ENCODE measurements around the gene ASCC3.

ASCC3 gene

DNA sequence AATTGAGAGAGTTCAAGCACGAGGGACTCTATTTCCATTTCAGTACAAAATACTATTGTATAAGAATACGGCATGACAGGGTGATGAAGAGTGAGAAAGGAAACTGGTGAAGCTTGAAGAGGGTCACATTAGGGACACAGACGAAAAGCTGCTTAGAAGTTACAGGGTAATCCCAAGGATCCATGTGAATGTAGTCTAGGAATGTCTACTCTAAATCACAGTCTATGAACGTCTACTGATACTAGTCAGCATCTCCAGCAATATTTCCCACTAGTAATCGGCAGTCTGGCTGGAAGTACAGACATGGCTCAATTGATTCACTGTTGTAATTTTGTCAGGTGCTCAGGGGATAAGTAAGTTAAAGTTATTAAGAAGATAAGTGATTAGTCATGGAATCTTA lies 156.4 kb downstream of the ASCC3 start:
- DNase-seq (ENCODE audit: low spot score) = peak; percentile 1

DNA sequence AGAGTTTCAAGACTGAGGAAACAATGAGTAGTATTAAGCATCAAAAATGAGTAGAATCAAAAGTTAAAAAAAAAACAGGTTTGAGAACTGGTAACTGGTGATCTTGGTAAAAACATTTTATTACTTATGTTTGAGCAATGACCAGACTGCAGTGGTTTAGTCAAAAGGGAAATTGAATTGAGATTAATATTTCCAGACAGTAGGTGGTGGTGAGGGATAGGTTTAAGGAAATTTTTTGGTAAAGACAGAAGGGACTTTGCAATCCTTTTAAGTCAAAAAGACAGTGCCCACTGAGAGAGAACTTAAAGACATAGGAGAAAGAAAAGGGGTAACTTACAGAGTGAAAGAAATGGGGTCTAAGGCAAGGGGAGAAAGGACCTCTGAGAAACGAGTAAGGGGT lies 156.9 kb downstream of the ASCC3 start:
- no peak for DNase-seq (ENCODE audit: low spot score)

GRCh38 chr6:100721256-100721655 lies 159.9 kb downstream of the ASCC3 start:
- no peak for DNase-seq (ENCODE audit: low spot score)

DNA sequence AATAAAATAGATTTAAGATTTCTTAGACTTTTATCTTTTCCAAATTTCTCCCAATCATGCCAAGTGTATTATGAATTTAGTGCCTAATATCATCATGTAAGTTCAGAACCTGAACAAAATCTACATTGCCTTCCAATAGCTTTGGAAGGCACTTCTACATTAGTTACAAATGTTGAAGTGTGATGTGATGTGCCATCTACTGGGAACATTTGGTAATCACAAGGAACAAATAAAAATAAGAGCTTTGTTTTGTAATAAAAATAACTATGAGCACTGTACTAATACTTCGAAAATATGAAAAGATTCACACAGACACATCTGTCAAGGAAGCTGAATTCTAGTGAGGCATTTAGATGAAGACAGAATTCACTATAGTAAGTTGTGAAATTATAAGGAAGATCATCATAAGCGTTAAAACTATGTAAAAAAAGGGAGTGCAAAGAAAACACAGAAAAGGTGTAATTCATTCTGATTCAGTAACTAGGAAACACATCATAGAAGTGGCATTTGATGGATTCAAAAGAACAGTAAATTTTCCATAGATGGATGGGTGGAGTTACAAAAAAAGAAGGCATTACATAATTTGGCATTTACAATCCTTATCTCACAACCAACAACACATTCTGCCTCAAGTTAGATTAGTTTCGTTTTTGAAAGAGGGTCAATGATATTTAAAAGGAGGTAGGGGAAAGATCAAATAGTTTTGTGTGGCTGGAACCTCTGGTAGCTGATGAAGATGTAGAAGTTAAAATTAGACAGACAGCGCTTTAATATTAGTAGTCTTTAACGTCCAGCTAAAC lies 161.0 kb downstream of the ASCC3 start:
- peak; percentile 31 for DNase-seq (ENCODE audit: low spot score)

GRCh38 chr6:100712997-100713396 lies 168.1 kb downstream of the ASCC3 start:
- DNase-seq (ENCODE audit: low spot score) = no peak

DNA sequence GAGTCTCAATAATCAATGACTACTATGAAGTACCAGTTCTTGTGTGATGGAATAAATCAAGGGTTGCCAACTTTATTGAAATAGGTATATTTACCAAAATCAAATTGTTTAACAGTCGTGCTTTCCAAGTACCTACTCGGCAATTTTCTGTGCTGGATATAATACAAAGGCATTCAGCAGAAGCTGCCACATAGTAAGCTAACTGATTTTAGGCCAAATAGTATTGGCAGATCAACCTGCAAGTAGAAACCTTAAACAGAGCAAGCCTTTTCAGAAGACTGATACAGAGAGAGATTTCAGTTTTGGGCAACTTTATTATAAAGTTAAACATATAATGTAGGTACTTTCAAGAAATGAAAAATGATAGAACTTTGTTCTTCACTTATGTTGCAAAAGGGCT lies 174.6 kb downstream of the ASCC3 start:
- DNase-seq (ENCODE audit: low spot score) = no peak

GRCh38 chr6:100704961-100705360 lies 176.2 kb downstream of the ASCC3 start:
- no peak for DNase-seq (ENCODE audit: low spot score)

DNA sequence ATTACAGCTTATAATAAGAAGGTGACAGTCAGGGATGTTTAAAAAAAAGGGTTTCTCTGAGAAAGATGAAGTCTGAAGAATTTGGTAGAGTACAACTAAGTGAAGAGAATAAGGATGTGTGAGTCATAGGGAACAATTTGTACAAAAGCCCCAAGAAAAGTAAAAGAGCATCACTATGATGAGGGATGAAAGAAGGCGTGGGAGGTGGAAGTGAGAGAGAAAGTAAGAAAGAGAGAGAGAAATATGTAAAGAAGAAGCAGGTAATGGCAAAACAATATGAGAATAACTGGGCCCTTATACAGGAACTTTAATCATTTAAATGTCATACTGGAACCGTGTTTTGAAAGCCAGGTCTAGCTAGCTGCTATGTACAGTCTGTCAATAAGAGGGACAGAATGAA lies 179.4 kb downstream of the ASCC3 start:
- no peak for DNase-seq (ENCODE audit: low spot score)

DNA sequence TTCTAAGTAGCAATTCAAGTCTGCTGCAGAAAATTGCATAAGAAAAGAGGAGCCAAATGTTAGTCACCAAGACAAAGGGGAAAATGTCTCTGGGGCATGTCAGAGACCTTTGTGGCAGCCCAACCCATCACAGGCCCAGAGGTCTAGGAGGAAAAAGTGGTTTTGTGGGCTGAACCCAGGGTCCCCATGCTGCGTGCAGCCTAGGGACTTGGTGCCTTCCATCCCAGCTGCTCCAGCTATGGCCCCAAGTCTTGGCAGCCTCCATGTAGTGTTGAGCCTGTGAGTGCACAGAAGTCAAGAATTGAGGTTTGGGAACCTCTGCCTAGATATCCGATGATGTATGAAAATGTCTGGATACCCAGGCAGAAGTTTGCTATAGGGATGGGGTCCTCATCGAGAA lies 181.1 kb downstream of the ASCC3 start:
- DNase-seq (ENCODE audit: low spot score) = no peak

DNA sequence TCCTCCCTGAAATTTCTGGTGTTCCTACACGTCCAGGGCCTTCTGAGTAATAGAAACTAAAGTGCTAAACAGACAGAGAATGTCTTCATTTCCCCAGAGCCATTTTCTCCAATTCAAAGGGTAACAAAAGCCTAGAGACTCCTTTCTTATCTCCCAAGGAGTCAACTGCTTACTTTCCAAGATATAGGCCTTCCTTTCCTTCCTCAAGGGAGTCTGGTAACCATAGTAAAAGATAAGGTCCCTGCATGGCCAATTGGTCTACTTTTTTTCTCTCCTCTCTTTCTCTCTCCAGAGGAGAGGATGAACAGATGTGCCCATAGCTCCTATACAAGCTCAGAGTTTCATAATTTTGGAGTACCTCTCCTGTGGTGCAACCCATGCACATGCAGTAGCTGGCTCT lies 185.7 kb downstream of the ASCC3 start:
- no peak for DNase-seq (ENCODE audit: low spot score)

- no peak for DNase-seq (ENCODE audit: low spot score)
Measured at GRCh38 chr6:100693249-100693927, 187.7 kb downstream of the ASCC3 start.

- DNase-seq (ENCODE audit: low spot score) = no peak
Measured at GRCh38 chr6:100691972-100692371, 189.2 kb downstream of the ASCC3 start.

GRCh38 chr6:100686216-100686615 lies 194.9 kb downstream of the ASCC3 start:
- no peak for DNase-seq (ENCODE audit: low spot score)

- DNase-seq (ENCODE audit: low spot score) = no peak
Measured at GRCh38 chr6:100685747-100686146, 195.4 kb downstream of the ASCC3 start.

GRCh38 chr6:100680163-100680562 lies 201.0 kb downstream of the ASCC3 start:
- no peak for DNase-seq (ENCODE audit: low spot score)

DNA sequence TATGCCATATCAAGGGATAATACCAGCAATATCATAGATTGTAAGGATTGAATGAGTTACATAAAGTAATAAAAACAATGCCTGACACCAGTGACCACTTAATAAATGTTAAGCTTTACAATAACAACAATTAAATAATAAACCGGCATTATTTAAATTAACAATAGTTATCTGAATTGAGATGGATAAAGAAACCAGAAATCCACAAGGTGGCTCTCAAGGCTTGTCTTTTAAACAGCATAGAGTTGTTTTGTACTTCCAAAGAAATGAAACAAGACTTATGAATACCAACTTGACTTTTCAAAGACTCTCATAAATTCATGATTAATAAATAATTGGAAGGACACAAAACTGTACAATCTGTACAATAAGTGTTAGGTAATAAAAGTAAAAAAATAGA lies 203.1 kb downstream of the ASCC3 start:
- DNase-seq (ENCODE audit: low spot score) = no peak

- DNase-seq (ENCODE audit: low spot score) = no peak
Measured at GRCh38 chr6:100677240-100677639, 203.9 kb downstream of the ASCC3 start.

DNA sequence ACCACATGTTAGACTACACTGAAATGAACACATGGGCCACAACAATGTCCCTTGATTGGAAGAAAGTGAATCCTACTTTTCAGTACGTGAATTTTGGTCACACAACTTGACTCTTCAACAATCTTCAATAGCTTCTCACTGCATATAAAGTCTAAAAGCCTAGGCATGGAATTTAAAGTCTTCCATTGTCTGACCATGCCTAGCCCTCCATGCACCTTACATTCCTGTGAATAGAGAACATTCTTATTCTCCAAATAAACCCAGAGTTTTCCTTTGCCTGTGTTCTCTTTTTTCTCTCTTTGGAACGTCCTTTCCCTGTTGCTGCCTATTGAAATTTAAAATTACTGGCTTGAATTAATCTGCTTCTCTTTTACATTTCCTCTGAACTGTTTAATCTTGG lies 207.5 kb downstream of the ASCC3 start:
- DNase-seq (ENCODE audit: low spot score) = no peak

GRCh38 chr6:100671740-100672139 lies 209.4 kb downstream of the ASCC3 start:
- no peak for DNase-seq (ENCODE audit: low spot score)

DNA sequence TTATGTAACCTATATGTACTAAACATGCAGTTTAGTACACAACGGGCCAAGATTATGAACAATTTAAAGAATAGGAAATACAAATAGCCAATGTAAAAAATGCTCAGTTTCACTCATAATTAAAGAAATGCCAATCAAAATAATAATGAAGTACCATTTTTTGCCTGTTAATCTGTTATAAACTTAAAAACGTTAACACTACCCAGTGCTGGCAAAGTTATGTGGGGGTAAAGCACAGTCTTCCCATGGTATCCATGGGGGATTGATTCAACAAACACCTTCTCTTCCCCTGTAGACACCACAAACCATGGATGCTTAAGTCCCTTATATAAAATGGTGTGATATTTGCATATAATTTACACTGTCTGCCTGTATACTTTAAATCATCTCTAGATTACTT lies 211.1 kb downstream of the ASCC3 start:
- DNase-seq (ENCODE audit: low spot score) = no peak

DNA sequence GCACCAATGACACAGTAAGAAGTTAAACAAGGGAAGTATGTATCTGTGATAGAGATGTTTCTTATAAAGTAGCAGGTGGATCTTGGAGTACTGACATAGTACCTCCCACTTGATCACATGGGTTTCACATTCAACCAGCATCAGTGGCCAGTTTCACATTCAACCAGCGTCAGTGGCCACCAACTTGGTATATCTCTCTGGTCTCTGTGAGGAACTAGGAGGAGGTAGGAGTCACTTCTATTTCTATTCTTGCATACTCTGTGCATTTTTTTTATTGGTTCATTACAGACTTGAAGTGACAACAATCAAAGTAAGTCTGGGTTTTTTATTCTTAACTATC lies 216.1 kb downstream of the ASCC3 start:
- DNase-seq (ENCODE audit: low spot score) = no peak

DNA sequence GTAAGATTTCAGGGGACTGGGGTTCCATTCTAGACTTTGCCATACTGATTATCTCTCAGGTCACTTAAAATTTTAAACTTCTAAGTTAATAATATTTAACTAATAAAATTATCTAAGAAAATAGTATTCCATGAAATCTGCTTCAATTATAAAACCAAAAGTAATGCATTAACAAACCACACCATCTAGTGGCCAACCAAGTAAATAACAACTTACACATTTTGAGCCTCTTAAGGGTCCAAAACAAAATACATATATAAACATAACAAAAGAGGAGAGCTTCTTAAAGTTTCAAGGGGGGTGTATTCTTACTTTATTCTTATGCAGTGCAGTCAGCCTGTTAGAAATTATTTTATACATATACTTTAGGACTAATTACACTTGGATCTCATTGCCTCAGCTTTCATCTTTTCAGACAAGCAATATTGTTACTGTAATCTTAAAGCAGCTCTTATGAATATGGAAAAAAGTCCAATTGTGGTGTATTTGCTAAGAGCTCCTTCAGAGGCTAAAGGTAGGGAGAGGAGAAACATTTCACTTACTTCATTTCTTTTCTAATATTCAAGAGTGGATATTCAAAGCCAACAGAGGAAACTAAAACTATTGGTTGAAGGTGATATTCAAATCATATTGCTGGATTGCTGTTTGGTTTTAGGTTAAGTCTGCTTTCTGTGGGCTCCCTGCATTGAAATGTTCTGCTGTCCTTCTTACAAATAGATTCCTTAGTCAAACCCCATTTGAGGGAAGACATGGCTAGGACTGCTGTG lies 216.7 kb downstream of the ASCC3 start:
- DNase-seq (ENCODE audit: low spot score) = peak; percentile 36

GRCh38 chr6:100663219-100663863 lies 217.8 kb downstream of the ASCC3 start:
- DNase-seq (ENCODE audit: low spot score) = peak; percentile 77
